H1 (cell line): ENCODE data around the gene GJD3.

ENCODE experiments used
- BCL11A ChIP-seq, 2 experiments: IDR thresholded peaks; one replicate each; pipeline ENCODE4 v1.6.1; 2011; ENCODE audit warnings: low read depth in 2 of 2, low read length in 2 of 2, mild to moderate bottlenecking in 2 of 2
- HDAC6 ChIP-seq: IDR thresholded peaks from one replicate; pipeline ENCODE4 v1.7.1; 2012; ENCODE audit warnings: low read depth, mild to moderate bottlenecking, inconsistent platforms, low read length, moderate library complexity
- TCF12 ChIP-seq: IDR thresholded peaks from 2 replicates; pipeline ENCODE4 v1.6.1; 2011; ENCODE audit warnings: low read depth, mild to moderate bottlenecking, low read length

DNA sequence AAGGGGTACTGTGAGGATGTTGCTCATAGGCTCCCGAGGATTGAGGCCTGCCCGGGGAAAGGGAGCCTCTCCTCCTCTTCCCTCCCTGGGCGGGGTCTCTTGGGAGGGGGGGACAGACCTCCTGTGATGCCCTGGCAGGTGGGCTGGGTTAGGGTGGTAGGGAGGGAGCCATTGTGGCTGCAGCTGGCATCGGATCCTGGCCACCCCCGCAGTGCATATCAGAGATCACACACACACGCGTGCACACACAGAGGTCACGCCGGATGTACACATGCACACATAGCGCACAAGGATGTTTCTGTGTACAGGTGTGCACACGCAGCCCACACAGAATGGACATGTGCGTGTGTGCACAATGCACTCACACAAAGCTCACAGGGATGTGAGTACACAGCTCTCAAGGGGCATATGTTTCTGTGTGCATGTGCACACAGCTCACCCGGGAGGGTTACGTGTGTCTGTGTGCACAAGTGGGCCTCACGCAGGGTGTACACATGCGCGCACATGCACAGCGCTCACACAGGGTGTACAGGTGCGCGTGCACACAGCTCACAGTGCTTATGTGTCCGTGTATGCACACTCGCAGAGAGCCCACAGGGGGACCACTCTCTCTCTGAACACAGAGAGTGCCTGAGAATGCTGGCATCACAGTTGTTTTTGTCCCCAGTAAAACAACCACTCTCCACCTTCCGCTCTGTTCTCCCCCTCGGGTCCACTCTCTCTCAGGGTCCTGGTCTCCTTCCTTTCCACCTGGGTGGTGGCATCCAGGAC, 2.4 kb downstream of the GJD3 start:
- TF ChIP-seq BCL11A (IDR thresholded peaks at IDR 0.05; ENCODE audit: low read depth in 2 of 2, low read length in 2 of 2) (no peak), TCF12 (no peak), HDAC6 (no peak)
